Thymus (tissue), 11 donors: ENCODE measurements around the gene SLC1A7. TPM values are rescaled to one million over a fixed set of nuclear protein-coding genes. Genes with fewer than 3 reads are reported as not detected.

Experiments
- DNase-seq, 9 donors: peaks; one replicate each; pipeline ENCODE4 v3.0.0-alpha.2; 2013; ENCODE audit warnings: low spot score in 9 of 9, low read depth in 6 of 9, missing footprints in 1 of 9
- H3K27ac ChIP-seq, 2 donors: one replicate each; pipeline ENCODE4 v1.5.1; 2013; ENCODE audit warnings: control low read depth in 1 of 2, low read depth in 1 of 2, low read length in 1 of 2, mild to moderate bottlenecking in 1 of 2, moderate library complexity in 1 of 2
- H3K27me3 ChIP-seq, 2 donors: one replicate each; pipeline ENCODE4 v1.5.1; 2013; ENCODE audit warnings: low read length in 1 of 2; ENCODE audit not compliant: control insufficient read depth in 2 of 2, insufficient read depth in 1 of 2
- H3K36me3 ChIP-seq, 2 donors: one replicate each; pipeline ENCODE4 v1.5.1; 2013; ENCODE audit warnings: low read length in 1 of 2, mild to moderate bottlenecking in 1 of 2, moderate library complexity in 1 of 2; ENCODE audit not compliant: control insufficient read depth in 2 of 2, insufficient read depth in 2 of 2
- H3K4me1 ChIP-seq, 2 donors: one replicate each; pipeline ENCODE4 v1.5.1; 2013; ENCODE audit warnings: low read length in 2 of 2; ENCODE audit not compliant: control insufficient read depth in 2 of 2, insufficient read depth in 2 of 2
- H3K4me3 ChIP-seq, 2 donors: one replicate each; pipeline ENCODE4 v1.5.1; 2013; ENCODE audit warnings: low read length in 2 of 2, control low read depth in 1 of 2, mild to moderate bottlenecking in 1 of 2
- H3K9me3 ChIP-seq, 2 donors: one replicate each; pipeline ENCODE4 v1.5.1; 2013; ENCODE audit warnings: low read length in 1 of 2, mild to moderate bottlenecking in 1 of 2; ENCODE audit not compliant: control insufficient read depth in 2 of 2, insufficient read depth in 1 of 2
- WGBS: extraction: QIAGEN DNeasy Blood & Tissue Kit; methylation state at CpG from one replicate; pipeline ENCODE4 v1.1.7; 2013; 5-methylcytosine and 5-hydroxymethylcytosine counted together
- polyA plus RNA-seq: library from polyadenylated mRNA; stranded (reverse); fragments of 200-250 nt; gene quantifications from one replicate; pipeline ENCODE4 v1.2.3, GENCODE V29; 2013
- total RNA-seq: library from RNA; stranded (reverse); fragments of 120-200 nt; gene quantifications from one replicate; pipeline ENCODE4 v1.2.4, GENCODE V29; 2013
- donor health status: healthy.

Gene SLC1A7
- total and polyA plus RNA-seq, 2 donors: under 0.01 to 0.07 TPM

- 94% methylated on average over 5 of the region's 5 CpGs for WGBS
- DNase-seq: no peak
- Histone ChIP-seq H3K27ac (no peak overlapping the region), H3K9me3 (no peaks in the 10 kb centered on the region), H3K4me3 (no peak overlapping the region), H3K36me3 (no peaks in the 10 kb centered on the region), H3K27me3 (peaks cover 0 to 2% of the 10 kb centered on the region in 2 donors), H3K4me1 (no peaks in the 10 kb centered on the region)
Observed at GRCh38 chr1:53165408-53165961, 23.0 kb upstream of the SLC1A7 start.

GRCh38 chr1:53163291-53163768 lies 20.9 kb upstream of the SLC1A7 start:
- Histone ChIP-seq H3K27ac (no peak overlapping the region), H3K27me3 (peaks cover 0 to 2% of the 10 kb centered on the region in 2 donors), H3K9me3 (no peaks in the 10 kb centered on the region), H3K36me3 (no peaks in the 10 kb centered on the region), H3K4me1 (no peaks in the 10 kb centered on the region), H3K4me3 (no peak overlapping the region)
- DNase-seq: no peak
- 89% methylated on average over 10 of the region's 10 CpGs for WGBS

DNA sequence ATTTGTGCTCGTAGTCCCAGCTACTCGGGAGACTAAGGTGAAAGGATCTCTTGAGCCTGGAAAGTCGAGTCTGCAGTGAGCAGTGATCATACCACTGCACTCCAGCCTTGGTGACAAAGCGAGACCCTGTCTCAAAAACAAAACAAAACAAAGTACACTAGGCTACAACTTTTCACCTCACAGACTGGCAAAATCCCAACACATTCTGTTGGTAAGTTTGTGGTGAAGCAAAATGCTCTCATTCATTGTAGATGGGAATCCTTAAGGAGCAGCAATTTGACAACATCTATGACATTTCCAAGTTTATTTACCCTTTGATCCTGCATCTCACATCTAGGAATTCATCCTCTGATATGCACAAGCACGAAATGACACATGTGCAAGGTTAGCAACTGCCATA lies 20.2 kb upstream of the SLC1A7 start:
- Histone ChIP-seq H3K4me1 (no peaks in the 10 kb centered on the region), H3K27ac (no peak overlapping the region), H3K9me3 (no peaks in the 10 kb centered on the region), H3K4me3 (no peak overlapping the region), H3K36me3 (no peaks in the 10 kb centered on the region), H3K27me3 (peaks cover 0 to 2% of the 10 kb centered on the region in 2 donors)
- 86% methylated on average over 5 of the region's 5 CpGs for WGBS
- no peak for DNase-seq

DNA sequence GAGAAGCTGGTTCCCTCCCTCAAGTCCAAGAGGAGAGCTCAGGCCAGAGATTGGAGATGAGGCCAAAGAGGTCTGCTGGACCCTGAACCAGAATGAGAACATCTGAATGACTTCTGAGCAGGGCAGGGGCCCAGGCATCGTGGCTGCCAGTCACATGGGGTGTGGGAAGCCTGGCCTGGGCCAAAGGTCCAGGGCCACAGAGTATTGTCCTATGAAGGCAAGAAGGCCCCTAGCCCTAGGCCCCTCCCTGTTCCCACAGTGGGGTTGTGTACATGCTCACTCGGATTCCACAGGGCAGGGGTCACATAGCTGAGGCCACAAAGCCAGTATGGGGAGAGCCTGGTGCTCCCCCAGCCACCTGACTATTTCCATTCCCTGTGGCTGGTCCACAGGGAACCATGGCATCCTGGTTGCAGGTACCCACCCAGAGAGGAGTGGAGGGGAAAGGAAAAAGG lies 18.5 kb upstream of the SLC1A7 start:
- Histone ChIP-seq H3K4me3 (no peak overlapping the region), H3K27ac (no peak overlapping the region), H3K27me3 (no peaks in the 10 kb centered on the region), H3K4me1 (no peaks in the 10 kb centered on the region), H3K9me3 (no peaks in the 10 kb centered on the region), H3K36me3 (no peaks in the 10 kb centered on the region)
- 93% methylated on average over 2 of the region's 2 CpGs for WGBS
- DNase-seq: no peak

DNA sequence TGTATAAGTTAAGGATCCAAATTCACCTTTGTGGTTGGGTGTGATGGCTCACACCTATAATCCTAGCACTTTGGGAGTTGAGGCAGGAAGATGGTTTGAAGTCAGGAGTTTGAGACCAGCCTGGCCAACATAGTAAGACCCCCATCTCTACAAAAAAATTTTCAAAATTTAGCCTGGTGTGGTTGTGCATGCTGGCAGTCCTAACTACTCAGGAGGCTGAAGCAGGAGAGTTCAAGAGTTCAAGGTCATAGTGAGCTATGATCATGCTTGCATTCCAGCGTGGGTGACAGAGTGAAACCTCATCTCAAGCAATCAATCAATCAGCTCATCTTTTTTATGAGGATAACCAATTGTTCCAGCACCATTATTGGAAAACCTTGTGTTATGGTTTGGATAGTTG lies 16.5 kb upstream of the SLC1A7 start:
- Histone ChIP-seq H3K27me3 (no peaks in the 10 kb centered on the region), H3K36me3 (no peaks in the 10 kb centered on the region), H3K27ac (no peak overlapping the region), H3K4me1 (no peaks in the 10 kb centered on the region), H3K9me3 (no peaks in the 10 kb centered on the region), H3K4me3 (no peak overlapping the region)
- WGBS: 97% methylated on average over 1 of the region's 1 CpG
- no peak for DNase-seq

DNA sequence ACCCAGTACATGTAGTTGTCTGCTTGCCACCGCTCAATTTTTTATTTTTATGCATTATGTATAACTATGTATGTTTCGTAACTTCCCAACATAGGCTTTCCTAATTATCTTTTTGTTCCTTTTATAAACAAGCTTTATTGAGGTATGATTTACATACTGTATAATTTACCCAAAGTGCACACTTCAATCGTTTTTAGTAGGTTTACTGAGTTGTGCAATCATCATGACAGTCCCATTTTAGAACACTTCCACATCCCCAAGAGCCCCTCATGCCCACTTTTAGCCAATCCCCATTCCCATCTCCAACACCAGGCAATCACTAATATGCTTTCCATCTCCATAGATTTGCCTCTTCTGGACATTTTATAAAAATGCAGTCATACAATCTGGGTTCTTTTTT lies 14.3 kb upstream of the SLC1A7 start:
- H3K9me3 ChIP-seq: no peaks in the 10 kb centered on the region
- no peak overlapping the region for H3K27ac ChIP-seq
- H3K36me3 ChIP-seq: no peaks in the 10 kb centered on the region
- WGBS: 88% methylated on average over 3 of the region's 3 CpGs
- H3K4me3 ChIP-seq: no peak overlapping the region
- no peaks in the 10 kb centered on the region for H3K4me1 ChIP-seq
- no peak for DNase-seq
- no peaks in the 10 kb centered on the region for H3K27me3 ChIP-seq

DNA sequence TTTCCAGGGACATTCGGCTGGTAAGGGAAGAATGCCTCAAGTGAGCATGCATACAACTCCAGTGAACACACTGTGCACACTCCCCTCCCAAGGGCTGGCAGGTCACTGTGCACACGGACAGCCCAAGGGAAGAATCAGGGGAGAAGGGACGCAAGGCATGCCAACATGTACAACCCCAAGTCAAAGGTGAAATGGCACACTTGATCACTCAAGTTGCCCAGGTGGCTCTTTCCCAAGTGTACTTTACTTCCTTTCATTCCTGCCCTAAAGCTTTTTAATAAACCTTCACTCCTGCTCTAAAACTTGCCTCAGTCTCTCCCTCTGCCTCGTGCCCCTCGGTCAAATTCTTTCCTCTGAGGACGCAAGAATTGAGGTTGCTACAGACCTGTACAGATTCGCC lies 13.5 kb upstream of the SLC1A7 start:
- Histone ChIP-seq H3K4me3 (no peak overlapping the region), H3K9me3 (no peaks in the 10 kb centered on the region), H3K27ac (no peak overlapping the region), H3K4me1 (no peaks in the 10 kb centered on the region), H3K27me3 (no peaks in the 10 kb centered on the region), H3K36me3 (no peaks in the 10 kb centered on the region)
- 95% methylated on average over 7 of the region's 7 CpGs for whole genome bisulfite sequencing
- no peak for DNase-seq

DNA sequence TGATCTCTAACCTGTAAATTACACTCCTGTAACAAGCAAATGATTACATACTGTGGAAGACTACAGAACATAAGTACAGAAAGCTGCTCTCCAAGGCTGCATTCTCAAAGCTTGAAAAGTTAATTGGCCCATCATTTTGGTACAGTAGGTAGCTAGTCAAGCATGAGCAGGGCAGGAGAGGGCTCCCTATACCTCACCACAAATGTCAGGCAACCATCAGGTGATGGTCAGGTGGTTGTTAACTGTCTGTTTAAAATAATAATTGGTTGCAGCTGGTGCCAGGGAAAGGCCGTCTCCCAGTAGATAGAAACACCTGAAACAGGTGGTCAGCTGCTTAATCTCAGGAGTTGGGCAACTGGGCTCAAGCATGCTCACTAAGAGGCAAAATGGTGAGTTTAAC lies 13.1 kb upstream of the SLC1A7 start:
- Histone ChIP-seq H3K4me3 (no peak overlapping the region), H3K9me3 (no peaks in the 10 kb centered on the region), H3K36me3 (no peaks in the 10 kb centered on the region), H3K27ac (no peak overlapping the region), H3K4me1 (no peaks in the 10 kb centered on the region), H3K27me3 (no peaks in the 10 kb centered on the region)
- no peak for DNase-seq
- 96% methylated on average over 1 of the region's 1 CpG for WGBS

DNA sequence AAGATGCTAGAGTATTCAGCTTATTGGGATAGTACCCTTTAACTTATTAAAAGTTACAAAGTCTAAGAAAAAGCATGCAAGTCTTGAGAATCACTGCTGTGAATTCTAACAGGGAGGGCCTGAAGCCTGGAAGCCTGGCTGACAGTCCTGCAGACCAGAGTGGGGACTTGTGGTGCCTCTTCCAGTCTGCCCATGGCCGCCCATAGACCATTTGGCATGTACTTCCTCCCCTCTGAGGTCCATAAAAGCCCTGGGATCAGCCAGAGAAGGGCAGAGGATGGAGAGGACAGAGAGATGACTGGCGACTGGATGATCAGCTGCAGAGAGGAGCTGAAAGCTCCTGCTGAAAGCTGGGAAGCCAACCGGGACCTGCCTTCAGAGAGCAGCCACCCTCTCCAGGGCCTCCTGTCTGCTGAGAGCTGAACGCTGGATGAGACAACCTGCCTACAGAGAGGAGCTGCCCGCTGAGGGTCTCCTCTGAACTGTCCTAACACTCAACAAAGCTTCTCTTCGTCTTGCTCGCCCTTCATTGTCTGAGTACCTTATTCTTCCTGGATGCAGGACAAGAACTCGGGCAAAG lies 12.5 kb upstream of the SLC1A7 start:
- Histone ChIP-seq H3K9me3 (no peaks in the 10 kb centered on the region), H3K27ac (no peak overlapping the region), H3K27me3 (no peaks in the 10 kb centered on the region), H3K36me3 (no peaks in the 10 kb centered on the region), H3K4me1 (no peaks in the 10 kb centered on the region), H3K4me3 (no peak overlapping the region)
- WGBS: 91% methylated on average over 8 of the region's 8 CpGs
- DNase-seq: no peak
